A673 (cell line): ENCODE results near the gene MARCHF2. TPM values are rescaled to one million over a fixed set of nuclear protein-coding genes. Genes with fewer than 3 reads are reported as not detected.

Experiments
- Bru-seq: library from RNA; stranded (reverse); fragments of 400-500 nt; gene quantifications from one replicate; lab custom pipeline; 2021; lab: Mats Ljungman, UMichigan
- BruChase-seq, 2 experiments: library from RNA; stranded (reverse); fragments of 400-500 nt; gene quantifications; one replicate each; lab custom pipeline; 2021; lab: Mats Ljungman, UMichigan
- BruUV-seq: library from RNA; stranded (reverse); fragments of 400-500 nt; replicated peaks from 2 replicates; lab custom pipeline; 2021; lab: Mats Ljungman, UMichigan
- CTCF ChIA-PET: fragments of 300-600 bp; sonication (Branson Sonifier 250); formaldehyde crosslinking; loops from one replicate; lab custom pipeline; 2022; ENCODE audit warnings: antibody characterized with exemption; lab: Charles Lee
- POLR2A ChIA-PET: fragments of 300-600 bp; sonication (Branson Sonifier 250); formaldehyde crosslinking; loops from one replicate; lab custom pipeline; 2022; ENCODE audit warnings: antibody characterized with exemption; ENCODE audit not compliant: low non-redundant PET; lab: Charles Lee
- DNase-seq: peaks from one replicate; pipeline ENCODE4 v3.0.0-alpha.2; 2015; ENCODE audit warnings: low spot score
- H3K27ac ChIP-seq: fragments of 200-600 bp; sonication (generic); 2 replicates; pipeline ENCODE4 v1.5.1; 2016; ENCODE audit warnings: mixed run types, low read depth, mild to moderate bottlenecking, mixed read lengths, antibody characterized with exemption, low read length; ENCODE audit not compliant: poor library complexity, severe bottlenecking
- H3K27me3 ChIP-seq: fragments of 200-600 bp; sonication (generic); replicated peaks from 2 replicates; pipeline ENCODE4 v1.6.1; 2017; ENCODE audit warnings: mixed run types, low read depth, mild to moderate bottlenecking, mixed read lengths, antibody characterized with exemption, low read length; ENCODE audit not compliant: insufficient read depth, poor library complexity
- H3K36me3 ChIP-seq: fragments of 200-600 bp; sonication (generic); 2 replicates; pipeline ENCODE4 v1.6.1; 2016; ENCODE audit warnings: mixed run types, mild to moderate bottlenecking, mixed read lengths, antibody characterized with exemption, low read length; ENCODE audit not compliant: insufficient read depth, poor library complexity, severe bottlenecking
- H3K4me1 ChIP-seq: fragments of 200-600 bp; sonication (generic); 2 replicates; pipeline ENCODE4 v1.6.1; 2017; ENCODE audit warnings: mixed run types, mild to moderate bottlenecking, mixed read lengths, antibody characterized with exemption, low read length; ENCODE audit not compliant: insufficient read depth, poor library complexity, severe bottlenecking
- H3K4me3 ChIP-seq: fragments of 200-600 bp; sonication (generic); 2 replicates; pipeline ENCODE4 v1.5.1; 2016; ENCODE audit warnings: low read depth, mixed run types, mild to moderate bottlenecking, mixed read lengths, low read length; ENCODE audit not compliant: poor library complexity, severe bottlenecking
- H3K9me3 ChIP-seq: fragments of 200-600 bp; sonication (generic); 2 replicates; pipeline ENCODE4 v1.6.1; 2016; ENCODE audit warnings: mixed run types, low read depth, mild to moderate bottlenecking, mixed read lengths, antibody characterized with exemption, low read length; ENCODE audit not compliant: poor library complexity, severe bottlenecking
- EZH2 ChIP-seq: fragments of 200-600 bp; sonication (generic); IDR thresholded peaks from 2 replicates; pipeline ENCODE4 v1.6.1; 2017; ENCODE audit warnings: borderline replicate concordance, low read depth, mild to moderate bottlenecking, mixed read lengths, antibody characterized with exemption, low read length; ENCODE audit not compliant: poor library complexity, severe bottlenecking
- intact Hi-C: fragments of 100-400 bp; cut with micrococcal nuclease; formaldehyde crosslinking; loops from one replicate; pipeline ENCODE4 v1.10.0; 2022; ENCODE audit not compliant: unreplicated experiment
- long read RNA-seq: library from polyadenylated mRNA; stranded (forward); transcript quantifications from one replicate; pipeline ENCODE4 v2.0.0, GENCODE V29; 2022
- total RNA-seq: library from RNA; stranded (reverse); gene quantifications from 2 replicates; pipeline ENCODE4 v1.2.3, GENCODE V29; 2021
- TF ChIP-seq, protein P1 (sequence below): fragments of 300-800, 200-600 bp; sonication (generic); conservative IDR thresholded peaks from 2 replicates; pipeline ENCODE4 v1.5.1; 2017; ENCODE audit warnings: low read depth, mild to moderate bottlenecking, antibody characterized with exemption, low read length, moderate library complexity, mixed read lengths

The MARCHF2 gene, protein sequence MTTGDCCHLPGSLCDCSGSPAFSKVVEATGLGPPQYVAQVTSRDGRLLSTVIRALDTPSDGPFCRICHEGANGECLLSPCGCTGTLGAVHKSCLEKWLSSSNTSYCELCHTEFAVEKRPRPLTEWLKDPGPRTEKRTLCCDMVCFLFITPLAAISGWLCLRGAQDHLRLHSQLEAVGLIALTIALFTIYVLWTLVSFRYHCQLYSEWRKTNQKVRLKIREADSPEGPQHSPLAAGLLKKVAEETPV
- total RNA-seq (8.8 and 11.8 TPM in 2 replicates), Bru-seq, nascent RNA (percentile 25 among the genes with signal in this experiment), BruChase-seq, experiment 1, labeled RNA remaining after a 2-hour chase (percentile 32 among the genes with signal in this experiment), BruChase-seq, experiment 2, labeled RNA remaining after a 6-hour chase (percentile 38 among the genes with signal in this experiment)
- long read RNA-seq, partial matches to known transcripts: 1 of 18 reads
- long read RNA-seq, other reads (novel, unspliced or antisense): 15 of 18 reads

DNA sequence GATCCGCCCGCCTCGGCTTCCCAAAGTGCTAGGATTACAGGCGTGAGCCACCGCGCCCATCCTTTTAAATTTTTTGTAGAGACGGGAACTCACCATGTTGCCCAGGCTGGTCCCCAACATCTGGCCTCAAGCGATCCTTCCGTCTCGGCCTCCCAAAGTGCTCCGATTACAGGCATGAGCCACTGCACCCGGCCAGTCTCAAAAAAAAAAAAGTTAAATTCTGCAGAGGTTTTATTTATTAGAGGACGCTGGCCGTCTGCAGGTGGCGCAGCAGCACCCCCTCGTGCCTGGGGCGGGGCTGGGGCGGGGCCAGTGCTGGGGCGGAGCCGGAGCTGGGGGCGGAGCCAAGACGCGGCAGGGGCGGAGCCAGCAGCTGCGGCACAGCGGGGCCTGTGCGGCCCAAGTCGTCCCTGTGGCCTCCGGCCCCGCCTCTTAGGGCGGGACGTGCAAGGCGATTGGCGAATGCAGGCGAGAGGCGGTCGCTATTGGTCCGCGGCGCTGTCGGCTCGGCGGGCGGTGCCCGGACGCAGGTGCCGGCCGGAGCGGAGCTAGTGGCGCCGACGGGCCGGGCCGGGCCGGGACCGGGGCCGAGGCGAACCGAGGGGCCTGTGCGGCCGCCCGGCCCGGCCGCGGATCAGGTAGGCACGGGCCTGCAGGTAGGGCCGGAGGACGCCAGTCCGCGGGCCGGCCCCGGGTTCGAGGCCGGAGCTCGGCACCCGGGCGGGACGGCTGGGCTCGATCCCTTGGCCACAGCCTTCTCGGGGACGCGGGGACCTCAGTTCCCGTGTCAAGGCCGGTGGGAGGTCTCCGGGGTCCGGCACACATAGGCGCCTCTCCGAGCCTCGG is at the start of gene MARCHF2:
Gene MARCHF2 (plus strand): TSS at position 523 of the 846 bp plus-strand sequence. CDS start 8,536 bp downstream, outside the sequence.
- peak; percentile 97 for DNase-seq
- Histone ChIP-seq H3K9me3 (no peaks in the 10 kb centered on the region), H3K27ac (peak within 1 kb of the TSS; percentile 57), H3K36me3 (no peaks in the 10 kb centered on the region), H3K4me1 (no peaks in the 10 kb centered on the region), H3K27me3 (no peaks in the 10 kb centered on the region), H3K4me3 (peak within 1 kb of the TSS; percentile 68)
- CTCF ChIA-PET: interaction anchor here (0.5 to 0.8 kb wide), 8 partner anchors 23 to 281 kb away, joined by 3 to 5 read pairs (median 4); partner anchors contain the start of genes HNRNPM and RAB11B
- intact Hi-C loops: no loop called here
- TF ChIP-seq, protein P1, sequence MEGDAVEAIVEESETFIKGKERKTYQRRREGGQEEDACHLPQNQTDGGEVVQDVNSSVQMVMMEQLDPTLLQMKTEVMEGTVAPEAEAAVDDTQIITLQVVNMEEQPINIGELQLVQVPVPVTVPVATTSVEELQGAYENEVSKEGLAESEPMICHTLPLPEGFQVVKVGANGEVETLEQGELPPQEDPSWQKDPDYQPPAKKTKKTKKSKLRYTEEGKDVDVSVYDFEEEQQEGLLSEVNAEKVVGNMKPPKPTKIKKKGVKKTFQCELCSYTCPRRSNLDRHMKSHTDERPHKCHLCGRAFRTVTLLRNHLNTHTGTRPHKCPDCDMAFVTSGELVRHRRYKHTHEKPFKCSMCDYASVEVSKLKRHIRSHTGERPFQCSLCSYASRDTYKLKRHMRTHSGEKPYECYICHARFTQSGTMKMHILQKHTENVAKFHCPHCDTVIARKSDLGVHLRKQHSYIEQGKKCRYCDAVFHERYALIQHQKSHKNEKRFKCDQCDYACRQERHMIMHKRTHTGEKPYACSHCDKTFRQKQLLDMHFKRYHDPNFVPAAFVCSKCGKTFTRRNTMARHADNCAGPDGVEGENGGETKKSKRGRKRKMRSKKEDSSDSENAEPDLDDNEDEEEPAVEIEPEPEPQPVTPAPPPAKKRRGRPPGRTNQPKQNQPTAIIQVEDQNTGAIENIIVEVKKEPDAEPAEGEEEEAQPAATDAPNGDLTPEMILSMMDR: peak; percentile 67
- TF ChIP-seq EZH2: no peak
- BruUV-seq: no TSS peak
- POLR2A ChIA-PET: interaction anchor here (0.5 to 0.6 kb wide), 2 partner anchors 12 to 38 kb away, joined by 4 to 6 read pairs; no protein-coding TSS in a partner anchor

DNA sequence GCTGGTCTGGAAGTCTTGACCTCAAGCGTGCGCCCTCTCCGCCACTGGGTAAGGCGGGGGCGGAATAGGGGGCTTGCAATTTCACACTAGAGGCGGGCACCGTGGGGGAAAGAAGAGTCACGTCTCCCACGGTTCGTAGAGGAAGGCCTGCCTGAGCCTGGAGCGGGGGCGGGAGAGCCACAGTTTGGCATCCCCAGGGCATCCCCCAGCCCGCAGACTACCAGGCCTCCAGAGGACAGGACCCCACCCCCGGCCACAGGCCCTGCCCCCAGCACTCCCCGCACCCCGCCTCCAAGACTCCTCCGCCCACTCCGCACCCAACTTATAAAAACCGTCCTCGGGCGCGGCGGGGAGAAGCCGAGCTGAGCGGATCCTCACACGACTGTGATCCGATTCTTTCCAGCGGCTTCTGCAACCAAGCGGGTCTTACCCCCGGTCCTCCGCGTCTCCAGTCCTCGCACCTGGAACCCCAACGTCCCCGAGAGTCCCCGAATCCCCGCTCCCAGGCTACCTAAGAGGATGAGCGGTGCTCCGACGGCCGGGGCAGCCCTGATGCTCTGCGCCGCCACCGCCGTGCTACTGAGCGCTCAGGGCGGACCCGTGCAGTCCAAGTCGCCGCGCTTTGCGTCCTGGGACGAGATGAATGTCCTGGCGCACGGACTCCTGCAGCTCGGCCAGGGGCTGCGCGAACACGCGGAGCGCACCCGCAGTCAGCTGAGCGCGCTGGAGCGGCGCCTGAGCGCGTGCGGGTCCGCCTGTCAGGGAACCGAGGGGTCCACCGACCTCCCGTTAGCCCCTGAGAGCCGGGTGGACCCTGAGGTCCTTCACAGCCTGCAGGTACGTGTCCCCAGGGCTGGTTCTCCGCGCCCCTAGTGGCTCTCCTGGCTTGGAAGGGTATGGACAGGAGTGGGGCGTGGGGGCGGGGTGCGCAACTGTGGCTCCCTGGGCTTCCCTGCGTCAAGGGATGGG is 49.0 kb upstream of the MARCHF2 start, which contains the start of gene ANGPTL4:
Gene ANGPTL4 (plus strand): TSS at position 353 of the 969 bp plus-strand sequence. CDS start 167 bp downstream, at position 520.
- ChIA-PET CTCF (interaction anchor here (0.9 kb wide), 1 partner anchor 11 kb away, joined by 3 read pairs; no protein-coding TSS in a partner anchor), POLR2A (no interaction called here)
- Histone ChIP-seq H3K36me3 (no peaks in the 10 kb centered on the region), H3K4me1 (peaks cover 36% of the 10 kb centered on the region), H3K27me3 (peaks cover 6% of the 10 kb centered on the region), H3K9me3 (no peaks in the 10 kb centered on the region), H3K27ac (peak within 1 kb of the TSS; percentile 38), H3K4me3 (peak within 1 kb of the TSS; percentile 50)
- intact Hi-C loops: no loop called here
- no TSS peak for BruUV-seq
- no peak for TF ChIP-seq EZH2
- TF ChIP-seq, protein P1: no peak
- peak; percentile 83 for DNase-seq
